Endodermal cell (in vitro differentiated cells): ENCODE measurements around the gene ZRANB3. TPM values are rescaled to one million over a fixed set of nuclear protein-coding genes. Genes with fewer than 3 reads are reported as not detected.

ENCODE experiments used
- DNase-seq: peaks from one replicate; pipeline ENCODE4 v3.0.0-alpha.2; 2017
- H3K27ac ChIP-seq: 2 replicates; pipeline ENCODE4 v1.5.1; 2013; ENCODE audit warnings: mild to moderate bottlenecking, low read depth, low read length, moderate library complexity
- H3K27me3 ChIP-seq: 2 replicates; pipeline ENCODE4 v1.6.1; 2013; ENCODE audit warnings: mild to moderate bottlenecking, low read length, moderate library complexity; ENCODE audit not compliant: insufficient read depth, control insufficient read depth, poor library complexity, severe bottlenecking
- H3K36me3 ChIP-seq: 2 replicates; pipeline ENCODE4 v1.7.0; 2013; ENCODE audit warnings: mild to moderate bottlenecking, low read length, moderate library complexity; ENCODE audit not compliant: control insufficient read depth, insufficient read depth
- H3K4me1 ChIP-seq: one replicate; pipeline ENCODE4 v1.7.0; 2013; ENCODE audit warnings: low read length; ENCODE audit not compliant: control insufficient read depth, insufficient read depth
- H3K4me3 ChIP-seq: 2 replicates; pipeline ENCODE4 v1.5.1; 2013; ENCODE audit warnings: mild to moderate bottlenecking, low read length, moderate library complexity
- H3K9ac ChIP-seq: 2 replicates; pipeline ENCODE4 v1.6.1; 2013; ENCODE audit warnings: mild to moderate bottlenecking, low read length, moderate library complexity; ENCODE audit not compliant: poor library complexity, severe bottlenecking; ENCODE audit errors: extremely low read depth
- H3K9me3 ChIP-seq: 2 replicates; pipeline ENCODE4 v1.6.1; 2013; ENCODE audit warnings: mild to moderate bottlenecking, low read length, moderate library complexity; ENCODE audit not compliant: control insufficient read depth
- H3K27ac Mint-ChIP-seq: 2 replicates; pipeline ENCODE4 v1.8.0; 2020; ENCODE audit warnings: mixed read lengths
- H3K27me3 Mint-ChIP-seq: 2 replicates; pipeline ENCODE4 v1.8.0; 2021; ENCODE audit warnings: mild to moderate bottlenecking, mixed read lengths; ENCODE audit not compliant: insufficient read depth
- H3K36me3 Mint-ChIP-seq: 2 replicates; pipeline ENCODE4 v1.8.0; 2020; ENCODE audit warnings: low read depth, mixed read lengths
- H3K4me1 Mint-ChIP-seq: 2 replicates; pipeline ENCODE4 v1.8.0; 2020; ENCODE audit warnings: mixed read lengths
- H3K4me3 Mint-ChIP-seq: 2 replicates; pipeline ENCODE4 v1.8.0; 2020; ENCODE audit warnings: mild to moderate bottlenecking, moderate library complexity, mixed read lengths
- H3K9me3 Mint-ChIP-seq: 2 replicates; pipeline ENCODE4 v1.8.0; 2020; ENCODE audit warnings: mild to moderate bottlenecking, mixed read lengths
- CTCF ChIP-seq: fragments of 200-600 bp; sonication (generic); conservative IDR thresholded peaks from 2 replicates; pipeline ENCODE4 v1.5.0; 2021; ENCODE audit warnings: antibody characterized with exemption, mild to moderate bottlenecking
- WGBS, 2 experiments: methylation state at CpG; one replicate each; pipeline versions ENCODE4 v1.1.5 to v1.1.7; 2013; ENCODE audit warnings: missing lambda C conversion rate in 2 of 2, mixed read lengths in 1 of 2; ENCODE audit not compliant: insufficient coverage in 1 of 2, insufficient read length in 1 of 2; 5-methylcytosine and 5-hydroxymethylcytosine counted together
- total RNA-seq, 2 donors: library from RNA; stranded (reverse); fragmentation: NEBNext Ultra II Directional in 1 of 2; extraction: Animal tissue kit (Norgen Biotek cat#: 25700) in 1 of 2; gene quantifications; 2 replicates in 1 of 2; 3 replicates in 1 of 2; pipeline ENCODE4 v1.2.1, GENCODE V29; 2021

ZRANB3 gene
- total RNA-seq, 2 donors from 2014 or later: 17.2 to 20.7 TPM

GRCh38 chr2:135157856-135158255, 373.2 kb downstream of the ZRANB3 start:
- Histone ChIP-seq H3K4me3 (no peak overlapping the region), H3K9me3 (no peaks in the 10 kb centered on the region), H3K36me3 (peaks cover 67% of the 10 kb centered on the region), H3K27ac (no peak overlapping the region), H3K4me1 (no peaks in the 10 kb centered on the region), H3K27me3 (no peaks in the 10 kb centered on the region), H3K9ac (no peak overlapping the region)
- TF ChIP-seq CTCF: no peak
- peaks cover 59% of the 10 kb centered on the region for H3K36me3 Mint-ChIP-seq
- no peak for DNase-seq
- H3K4me1 Mint-ChIP-seq: no peaks in the 10 kb centered on the region
- H3K9me3 Mint-ChIP-seq: no peaks in the 10 kb centered on the region
- no peak overlapping the region for H3K4me3 Mint-ChIP-seq
- no peaks in the 10 kb centered on the region for H3K27me3 Mint-ChIP-seq
- 95 to 100% methylated on average over 2 to 3 of the region's 3 CpGs for WGBS, 2 experiments
- H3K27ac Mint-ChIP-seq: no peak overlapping the region

DNA sequence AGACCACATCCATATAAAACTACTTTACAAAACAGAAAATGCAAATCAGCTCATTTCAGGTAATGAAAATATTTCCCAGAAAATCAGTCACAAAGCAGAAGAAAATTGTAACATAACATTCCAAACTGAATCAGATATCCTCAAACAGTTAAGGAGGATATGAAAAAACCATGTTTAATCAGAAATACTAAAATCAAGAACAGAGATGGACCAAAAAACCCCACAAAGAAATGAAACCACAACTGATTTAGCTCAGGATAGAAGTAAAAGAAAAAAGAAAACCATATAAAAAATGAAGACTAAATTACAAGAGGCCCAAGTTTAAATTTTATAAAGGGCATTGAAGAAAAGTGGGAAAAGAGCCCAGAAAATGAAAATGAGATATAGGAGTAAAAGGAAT, 376.1 kb downstream of the ZRANB3 start:
- no peaks in the 10 kb centered on the region for H3K27me3 Mint-ChIP-seq
- no peak for TF ChIP-seq CTCF
- DNase-seq: no peak
- H3K36me3 Mint-ChIP-seq: peaks cover 67% of the 10 kb centered on the region
- no peaks in the 10 kb centered on the region for H3K9me3 Mint-ChIP-seq
- no peak overlapping the region for H3K27ac ChIP-seq
- H3K36me3 ChIP-seq: peaks cover 81% of the 10 kb centered on the region
- peaks cover 5% of the 10 kb centered on the region for H3K4me1 ChIP-seq
- no peak overlapping the region for H3K9ac ChIP-seq
- H3K27ac Mint-ChIP-seq: no peak overlapping the region
- H3K9me3 ChIP-seq: no peaks in the 10 kb centered on the region
- no peak overlapping the region for H3K4me3 ChIP-seq
- H3K4me3 Mint-ChIP-seq: no peak overlapping the region
- peaks cover 13% of the 10 kb centered on the region for H3K4me1 Mint-ChIP-seq
- H3K27me3 ChIP-seq: no peaks in the 10 kb centered on the region

DNA sequence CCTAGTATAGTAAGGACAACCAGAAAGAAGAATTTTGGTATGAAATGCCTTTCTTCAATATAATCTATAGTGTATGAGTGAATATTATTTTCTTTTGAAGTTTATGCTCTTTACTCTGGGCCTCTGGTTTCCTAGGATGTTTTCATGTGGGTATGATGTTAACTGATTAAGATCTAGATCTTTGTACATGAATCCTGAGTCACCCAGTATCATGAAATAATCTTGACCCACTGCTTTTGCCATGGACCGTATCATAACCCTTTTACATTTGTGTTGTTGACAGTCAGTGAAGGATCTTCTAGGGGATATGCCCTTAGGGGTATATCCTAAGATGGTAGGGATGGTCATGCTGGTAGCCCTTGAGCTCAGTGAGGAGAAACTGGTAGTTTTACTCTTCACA, 378.7 kb downstream of the ZRANB3 start:
- Mint-ChIP-seq H3K27me3 (no peaks in the 10 kb centered on the region), H3K27ac (no peak overlapping the region), H3K4me3 (no peak overlapping the region), H3K9me3 (no peaks in the 10 kb centered on the region), H3K36me3 (peaks cover 47% of the 10 kb centered on the region), H3K4me1 (peaks cover 14% of the 10 kb centered on the region)
- Histone ChIP-seq H3K9me3 (no peaks in the 10 kb centered on the region), H3K4me1 (peaks cover 8% of the 10 kb centered on the region), H3K36me3 (peaks cover 60% of the 10 kb centered on the region), H3K27me3 (no peaks in the 10 kb centered on the region), H3K4me3 (no peak overlapping the region), H3K9ac (no peak overlapping the region), H3K27ac (no peak overlapping the region)
- no peak for DNase-seq
- 94% methylated on average over 1 of the region's 1 CpG; no CpG with 5 or more reads in 1 of the 2 experiments for WGBS, 2 experiments
- no peak for TF ChIP-seq CTCF
